Measurements from ENCODE around the gene SRD5A3. TPM values are rescaled to one million over a fixed set of nuclear protein-coding genes. Genes with fewer than 3 reads are reported as not detected.

SRD5A3 gene
- total RNA-seq, 1 experiment from 2014 or later = 17.0 TPM

DNA sequence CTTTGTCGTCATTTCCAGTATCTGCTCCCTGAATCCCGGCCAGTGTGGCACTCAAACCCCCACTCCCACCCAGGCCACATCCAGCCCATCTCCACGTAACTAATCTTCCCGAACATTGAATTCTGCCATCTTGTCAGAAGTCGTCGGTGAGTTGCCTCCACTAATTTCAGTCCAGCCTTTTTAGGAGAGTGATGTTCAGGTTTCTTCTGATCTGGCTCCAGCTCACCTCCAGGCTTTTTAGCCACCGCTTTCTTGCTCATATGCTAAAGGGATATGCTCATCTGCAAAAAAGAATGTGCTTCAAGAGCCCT lies 51.0 kb downstream of the SRD5A3 start:
- Histone ChIP-seq H3K4me3 (ENCODE audit: low read depth in 2 of 2, low read length in 2 of 2) (peak overlapping the region; percentile 79 to 93), H3K36me3 (ENCODE audit: control insufficient read depth, insufficient read depth, low read length) (peaks cover 2% of the 10 kb centered on the region), H3K27ac (ENCODE audit: low read length) (peak overlapping the region; percentile 78), H3K9me3 (ENCODE audit: control insufficient read depth, insufficient read depth, low read depth, low read length) (no peaks in the 10 kb centered on the region), H3K27me3 (ENCODE audit: control insufficient read depth, insufficient read depth, low read length) (no peaks in the 10 kb centered on the region), H3K4me1 (ENCODE audit: control insufficient read depth, insufficient read depth, low read length) (peaks cover 9% of the 10 kb centered on the region)
- ChIA-PET CTCF (no interaction called here), POLR2A (no interaction called here)
- TSS peak; percentile 72 for BruUV-seq (replicated peaks)
- ATAC-seq (no peak), DNase-seq (ENCODE audit: low read depth, low spot score) (no peak)
- intact Hi-C loops (cut with micrococcal nuclease; ENCODE audit: unreplicated experiment) = loop anchor here (5.0 kb wide), 1 partner anchor 50 kb away; the partner anchor contains the start of gene SRD5A3
- TF ChIP-seq POLR2AphosphoS5 (IDR thresholded peaks at IDR 0.05; ENCODE audit: low read depth, low read length) = no peak
- TF ChIP-seq SIN3A (IDR thresholded peaks at IDR 0.05; ENCODE audit: borderline replicate concordance, insufficient read depth, low read depth, low read length) = no peak
- TF ChIP-seq, protein P1, sequence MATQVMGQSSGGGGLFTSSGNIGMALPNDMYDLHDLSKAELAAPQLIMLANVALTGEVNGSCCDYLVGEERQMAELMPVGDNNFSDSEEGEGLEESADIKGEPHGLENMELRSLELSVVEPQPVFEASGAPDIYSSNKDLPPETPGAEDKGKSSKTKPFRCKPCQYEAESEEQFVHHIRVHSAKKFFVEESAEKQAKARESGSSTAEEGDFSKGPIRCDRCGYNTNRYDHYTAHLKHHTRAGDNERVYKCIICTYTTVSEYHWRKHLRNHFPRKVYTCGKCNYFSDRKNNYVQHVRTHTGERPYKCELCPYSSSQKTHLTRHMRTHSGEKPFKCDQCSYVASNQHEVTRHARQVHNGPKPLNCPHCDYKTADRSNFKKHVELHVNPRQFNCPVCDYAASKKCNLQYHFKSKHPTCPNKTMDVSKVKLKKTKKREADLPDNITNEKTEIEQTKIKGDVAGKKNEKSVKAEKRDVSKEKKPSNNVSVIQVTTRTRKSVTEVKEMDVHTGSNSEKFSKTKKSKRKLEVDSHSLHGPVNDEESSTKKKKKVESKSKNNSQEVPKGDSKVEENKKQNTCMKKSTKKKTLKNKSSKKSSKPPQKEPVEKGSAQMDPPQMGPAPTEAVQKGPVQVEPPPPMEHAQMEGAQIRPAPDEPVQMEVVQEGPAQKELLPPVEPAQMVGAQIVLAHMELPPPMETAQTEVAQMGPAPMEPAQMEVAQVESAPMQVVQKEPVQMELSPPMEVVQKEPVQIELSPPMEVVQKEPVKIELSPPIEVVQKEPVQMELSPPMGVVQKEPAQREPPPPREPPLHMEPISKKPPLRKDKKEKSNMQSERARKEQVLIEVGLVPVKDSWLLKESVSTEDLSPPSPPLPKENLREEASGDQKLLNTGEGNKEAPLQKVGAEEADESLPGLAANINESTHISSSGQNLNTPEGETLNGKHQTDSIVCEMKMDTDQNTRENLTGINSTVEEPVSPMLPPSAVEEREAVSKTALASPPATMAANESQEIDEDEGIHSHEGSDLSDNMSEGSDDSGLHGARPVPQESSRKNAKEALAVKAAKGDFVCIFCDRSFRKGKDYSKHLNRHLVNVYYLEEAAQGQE (IDR thresholded peaks at IDR 0.05; ENCODE audit: insufficient read depth in 1 of 2, low read depth in 2 of 2, low read length in 1 of 2) = no peak
- TF ChIP-seq CTCF (IDR thresholded peaks at IDR 0.05) = no peak
- TF ChIP-seq TCF7L2 (IDR thresholded peaks at IDR 0.05; ENCODE audit: low read depth, low read length) = no peak
- in situ Hi-C loops (cut with HindIII; ENCODE audit: low pct_unique_long_range_greater_than_20kb, low sequenced_read_pairs) = no loop called here

- Histone ChIP-seq H3K36me3 (ENCODE audit: control insufficient read depth, insufficient read depth, low read length) (peaks cover 2% of the 10 kb centered on the region), H3K4me1 (ENCODE audit: control insufficient read depth, insufficient read depth, low read length) (peaks cover 9% of the 10 kb centered on the region), H3K27ac (ENCODE audit: low read length) (peak overlapping the region; percentile 78), H3K9me3 (ENCODE audit: control insufficient read depth, insufficient read depth, low read depth, low read length) (no peaks in the 10 kb centered on the region), H3K4me3 (ENCODE audit: low read depth in 2 of 2, low read length in 2 of 2) (peak overlapping the region; percentile 79 to 93), H3K27me3 (ENCODE audit: control insufficient read depth, insufficient read depth, low read length) (no peaks in the 10 kb centered on the region)
- in situ Hi-C loops (cut with HindIII; ENCODE audit: low pct_unique_long_range_greater_than_20kb, low sequenced_read_pairs) = no loop called here
- no peak for DNase-seq (ENCODE audit: low read depth, low spot score)
- ChIA-PET CTCF (no interaction called here), POLR2A (no interaction called here)
- BruUV-seq (replicated peaks) = no TSS peak
- intact Hi-C loops (cut with micrococcal nuclease; ENCODE audit: unreplicated experiment) = loop anchor here (5.0 kb wide), 1 partner anchor 50 kb away; the partner anchor contains the start of gene SRD5A3
- no peak for ATAC-seq
- TF ChIP-seq CTCF (IDR thresholded peaks at IDR 0.05) (no peak), SIN3A (IDR thresholded peaks at IDR 0.05; ENCODE audit: borderline replicate concordance, insufficient read depth, low read depth, low read length) (no peak), TCF7L2 (IDR thresholded peaks at IDR 0.05; ENCODE audit: low read depth, low read length) (no peak), POLR2AphosphoS5 (IDR thresholded peaks at IDR 0.05; ENCODE audit: low read depth, low read length) (no peak)
- TF ChIP-seq, protein P1 (IDR thresholded peaks at IDR 0.05; ENCODE audit: insufficient read depth in 1 of 2, low read depth in 2 of 2, low read length in 1 of 2) = no peak
Observed at GRCh38 chr4:55397520-55398321, 51.7 kb downstream of the SRD5A3 start.
